ENCODE results near the gene AFG3L2.
"Not testable (repeated sequence)": the region's sequence is repeated elsewhere in the genome, so short reads cannot be mapped to it uniquely, and the experiment has no call there.

Gene AFG3L2

GRCh38 chr18:12397254-12397653, 20.2 kb upstream of the AFG3L2 start:
- DNase-seq (ENCODE audit: low spot score) = peak; percentile 17

- peak; percentile 47 for DNase-seq (ENCODE audit: low spot score)
These were observed 17.4 kb upstream of the AFG3L2 start for GRCh38 chr18:12394428-12394827.

GRCh38 chr18:12393998-12394397, 17.0 kb upstream of the AFG3L2 start:
- peak; percentile 82 for DNase-seq (ENCODE audit: low spot score)

- no peak for DNase-seq (ENCODE audit: low spot score)
These were observed 16.5 kb upstream of the AFG3L2 start for GRCh38 chr18:12393510-12393909.

- peak; percentile 78 for DNase-seq (ENCODE audit: low spot score)
These were observed 14.6 kb upstream of the AFG3L2 start for GRCh38 chr18:12391487-12392165.

- no peak for DNase-seq (ENCODE audit: low spot score)
These were observed 11.4 kb upstream of the AFG3L2 start for GRCh38 chr18:12388442-12388841.

- no peak for DNase-seq (ENCODE audit: low spot score)
These were observed 7.2 kb upstream of the AFG3L2 start for GRCh38 chr18:12384261-12384660.

GRCh38 chr18:12383759-12384158, 6.7 kb upstream of the AFG3L2 start:
- not testable (repeated sequence) for DNase-seq (ENCODE audit: low spot score)

GRCh38 chr18:12382221-12382814, 5.3 kb upstream of the AFG3L2 start:
- not testable (repeated sequence) for DNase-seq (ENCODE audit: low spot score)

GRCh38 chr18:12378198-12378558, 1.2 kb upstream of the AFG3L2 start:
- not testable (repeated sequence) for DNase-seq (ENCODE audit: low spot score)

- peak; percentile 98 for DNase-seq (ENCODE audit: low spot score)
These were observed 650 bp upstream of the AFG3L2 start for GRCh38 chr18:12377556-12378197.

GRCh38 chr18:12376034-12376753, 833 bp downstream of the AFG3L2 start:
- DNase-seq (ENCODE audit: low spot score) = no peak

- no peak for DNase-seq (ENCODE audit: low spot score)
These were observed 2.6 kb downstream of the AFG3L2 start for GRCh38 chr18:12374401-12374800.

GRCh38 chr18:12373771-12374116, 3.3 kb downstream of the AFG3L2 start:
- DNase-seq (ENCODE audit: low spot score) = no peak

- no peak for DNase-seq (ENCODE audit: low spot score)
These were observed 3.8 kb downstream of the AFG3L2 start for GRCh38 chr18:12373116-12373770.

- no peak for DNase-seq (ENCODE audit: low spot score)
These were observed 4.6 kb downstream of the AFG3L2 start for GRCh38 chr18:12372406-12372805.

- DNase-seq (ENCODE audit: low spot score) = no peak
These were observed 5.4 kb downstream of the AFG3L2 start for GRCh38 chr18:12371590-12371989.

- DNase-seq (ENCODE audit: low spot score) = no peak
These were observed 7.8 kb downstream of the AFG3L2 start for GRCh38 chr18:12369211-12369610.

- no peak for DNase-seq (ENCODE audit: low spot score)
These were observed 10.2 kb downstream of the AFG3L2 start for GRCh38 chr18:12366784-12367183.

GRCh38 chr18:12366379-12366778, 10.6 kb downstream of the AFG3L2 start:
- DNase-seq (ENCODE audit: low spot score) = no peak

- no peak for DNase-seq (ENCODE audit: low spot score)
These were observed 14.4 kb downstream of the AFG3L2 start for GRCh38 chr18:12362473-12363174.
